Measurements from ENCODE around the gene ITGA8.
"Not testable (repeated sequence)": the region's sequence is repeated elsewhere in the genome, so short reads cannot be mapped to it uniquely, and the experiment has no call there.

ITGA8 gene

GRCh38 chr10:15672469-15672868 lies 47.3 kb downstream of the ITGA8 start:
- no peak for DNase-seq

GRCh38 chr10:15670880-15671279 lies 48.8 kb downstream of the ITGA8 start:
- no peak for DNase-seq

GRCh38 chr10:15661574-15661973 lies 58.1 kb downstream of the ITGA8 start:
- DNase-seq: no peak

DNA sequence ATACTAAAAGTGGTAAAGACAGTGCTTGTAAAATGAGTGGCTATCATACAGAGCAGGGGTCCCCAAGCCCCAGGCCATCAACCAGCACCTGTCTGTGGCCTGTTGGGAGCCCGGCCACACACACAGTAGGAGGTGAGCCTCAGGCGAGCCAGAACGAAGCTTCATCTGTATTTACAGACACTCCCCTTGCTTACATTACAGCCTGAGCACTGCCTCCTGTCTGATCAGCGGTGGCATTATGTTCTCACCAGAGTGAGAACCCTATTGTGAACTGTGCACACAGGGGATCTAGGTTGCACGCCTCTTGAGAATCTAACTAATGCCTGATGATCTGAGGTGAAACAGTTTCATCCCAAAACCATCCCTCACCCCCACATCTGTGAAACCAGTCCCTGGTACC lies 58.7 kb downstream of the ITGA8 start:
- DNase-seq: no peak

DNA sequence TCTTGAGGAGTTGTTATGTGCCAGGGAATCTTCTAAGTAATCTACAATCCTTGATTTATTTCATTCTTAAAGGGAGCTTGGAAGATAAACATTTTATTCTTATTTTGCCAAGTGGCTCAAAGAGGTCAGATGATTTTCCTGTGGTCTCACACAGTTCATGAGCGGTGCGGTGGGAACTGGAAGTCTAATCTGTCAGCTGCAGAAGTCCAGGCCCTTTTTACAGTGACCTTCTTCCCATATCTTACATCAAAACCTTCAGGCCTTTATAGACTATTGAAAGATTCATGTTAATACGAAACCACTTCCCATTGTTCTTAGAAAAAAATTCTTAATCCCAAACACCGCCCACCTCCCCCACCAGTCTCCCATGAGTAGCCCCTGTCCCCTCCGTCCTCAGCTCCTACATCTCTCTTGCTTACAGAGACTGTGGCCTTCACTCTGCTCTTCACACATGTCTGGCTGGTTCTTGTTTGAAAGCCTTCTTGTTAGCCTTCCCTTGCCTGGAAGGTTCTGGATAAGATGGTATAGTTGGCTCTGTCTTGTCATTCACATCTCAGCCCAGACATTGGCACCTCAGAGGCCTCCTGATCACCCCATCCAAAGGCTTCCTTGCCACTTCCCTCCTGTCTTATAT lies 61.5 kb downstream of the ITGA8 start:
- DNase-seq: no peak

DNA sequence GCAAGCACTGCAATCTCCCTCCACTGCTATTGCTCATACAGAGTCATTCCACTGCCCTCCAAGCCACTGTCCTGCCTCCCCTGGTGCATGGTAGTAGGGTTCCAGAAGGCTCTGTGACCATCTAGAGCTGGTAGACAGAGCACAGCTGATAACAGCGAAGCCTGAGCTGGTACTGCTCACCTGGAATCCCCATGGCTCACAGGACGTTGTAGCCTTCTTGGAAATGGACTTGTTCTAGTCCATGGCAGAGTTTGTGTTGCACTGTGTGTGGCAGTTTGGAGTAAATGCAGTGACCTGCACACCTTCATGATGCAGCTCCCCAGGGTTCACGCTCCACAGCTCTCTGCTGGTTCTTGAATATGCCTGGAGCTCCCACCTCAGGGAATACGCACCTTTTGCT lies 67.0 kb downstream of the ITGA8 start:
- DNase-seq: no peak

GRCh38 chr10:15652117-15652516 lies 67.6 kb downstream of the ITGA8 start:
- DNase-seq: no peak

- no peak for DNase-seq
These were observed 68.5 kb downstream of the ITGA8 start for GRCh38 chr10:15651175-15651574.

GRCh38 chr10:15642095-15642494 lies 77.6 kb downstream of the ITGA8 start:
- DNase-seq: no peak

GRCh38 chr10:15640536-15641085 lies 79.1 kb downstream of the ITGA8 start:
- DNase-seq: no peak

GRCh38 chr10:15636446-15636845 lies 83.3 kb downstream of the ITGA8 start:
- no peak for DNase-seq

DNA sequence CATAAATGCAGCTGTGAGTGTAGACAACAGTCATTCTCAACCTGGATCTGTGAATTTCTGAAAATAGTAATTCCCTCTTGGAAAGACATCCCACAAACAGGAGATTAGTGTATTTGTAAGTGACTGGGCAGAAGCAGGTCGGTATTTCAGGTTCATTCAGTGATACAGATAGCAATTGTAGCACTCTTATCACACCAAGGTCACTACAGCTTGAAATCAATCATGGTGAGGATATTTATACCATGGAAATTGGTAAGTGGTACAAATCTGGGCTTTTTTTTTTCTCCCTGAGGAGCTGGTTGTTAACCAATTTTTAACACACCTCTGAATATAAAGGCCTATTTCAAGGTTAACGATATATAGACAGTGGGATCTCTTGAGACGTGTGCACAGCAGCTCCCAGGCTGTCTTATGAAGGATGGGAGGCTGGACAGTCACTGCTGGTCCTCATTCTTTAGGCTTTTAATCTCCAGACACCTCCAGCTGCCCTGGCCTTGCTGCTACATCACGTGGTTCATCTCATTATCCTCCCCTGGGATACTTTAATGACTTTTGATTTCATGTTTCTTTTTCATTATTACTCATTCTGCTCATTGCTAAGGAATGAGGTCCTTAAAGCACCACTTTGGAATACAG lies 87.1 kb downstream of the ITGA8 start:
- DNase-seq: no peak

DNA sequence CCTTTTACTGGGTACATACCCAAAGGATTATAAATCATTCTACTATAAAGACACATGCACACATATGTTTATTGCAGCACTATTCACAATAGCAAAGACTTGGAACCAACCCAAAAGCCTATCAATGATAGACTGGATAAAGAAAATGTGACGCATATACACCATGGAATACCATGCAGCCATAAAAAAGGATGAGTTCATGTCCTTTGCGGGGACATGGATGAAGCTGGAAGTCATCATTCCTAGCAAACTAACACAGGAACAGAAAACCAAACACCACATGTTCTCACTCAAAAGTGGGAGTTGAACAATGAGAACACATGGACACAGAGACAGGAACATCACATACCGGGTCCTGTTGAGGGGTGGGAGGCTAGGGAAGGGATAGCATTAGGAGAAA lies 88.5 kb downstream of the ITGA8 start:
- DNase-seq: not testable (repeated sequence)

GRCh38 chr10:15630353-15630752 lies 89.4 kb downstream of the ITGA8 start:
- no peak for DNase-seq

DNA sequence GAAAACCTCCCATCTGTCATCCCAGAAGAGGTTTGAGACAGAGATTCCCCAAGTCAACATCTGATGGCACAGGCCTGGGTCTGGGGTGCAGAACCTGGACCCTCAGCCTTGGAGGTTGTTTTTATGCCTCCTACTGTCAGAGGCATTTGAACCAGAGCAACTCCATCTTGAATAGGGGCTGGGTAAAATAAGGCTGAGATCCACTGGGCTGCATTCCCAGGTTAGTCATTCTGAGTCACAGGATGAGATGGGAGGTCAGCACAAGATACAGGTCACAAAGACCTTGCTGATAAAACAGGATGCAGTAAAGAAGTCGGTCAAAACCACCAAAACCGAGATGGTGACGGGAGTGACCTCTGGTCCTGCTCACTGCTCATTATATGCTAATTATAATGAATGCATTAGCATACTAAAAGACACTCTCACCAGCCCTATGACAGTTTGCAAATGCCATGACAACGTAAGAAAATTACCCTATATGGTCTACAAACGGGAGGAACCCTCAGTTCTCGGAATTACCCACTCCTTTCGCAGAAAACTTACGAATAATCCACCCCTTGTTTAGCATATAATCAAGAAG lies 92.0 kb downstream of the ITGA8 start:
- DNase-seq: no peak

GRCh38 chr10:15626937-15627336 lies 92.8 kb downstream of the ITGA8 start:
- DNase-seq: no peak

GRCh38 chr10:15625261-15625660 lies 94.5 kb downstream of the ITGA8 start:
- no peak for DNase-seq

DNA sequence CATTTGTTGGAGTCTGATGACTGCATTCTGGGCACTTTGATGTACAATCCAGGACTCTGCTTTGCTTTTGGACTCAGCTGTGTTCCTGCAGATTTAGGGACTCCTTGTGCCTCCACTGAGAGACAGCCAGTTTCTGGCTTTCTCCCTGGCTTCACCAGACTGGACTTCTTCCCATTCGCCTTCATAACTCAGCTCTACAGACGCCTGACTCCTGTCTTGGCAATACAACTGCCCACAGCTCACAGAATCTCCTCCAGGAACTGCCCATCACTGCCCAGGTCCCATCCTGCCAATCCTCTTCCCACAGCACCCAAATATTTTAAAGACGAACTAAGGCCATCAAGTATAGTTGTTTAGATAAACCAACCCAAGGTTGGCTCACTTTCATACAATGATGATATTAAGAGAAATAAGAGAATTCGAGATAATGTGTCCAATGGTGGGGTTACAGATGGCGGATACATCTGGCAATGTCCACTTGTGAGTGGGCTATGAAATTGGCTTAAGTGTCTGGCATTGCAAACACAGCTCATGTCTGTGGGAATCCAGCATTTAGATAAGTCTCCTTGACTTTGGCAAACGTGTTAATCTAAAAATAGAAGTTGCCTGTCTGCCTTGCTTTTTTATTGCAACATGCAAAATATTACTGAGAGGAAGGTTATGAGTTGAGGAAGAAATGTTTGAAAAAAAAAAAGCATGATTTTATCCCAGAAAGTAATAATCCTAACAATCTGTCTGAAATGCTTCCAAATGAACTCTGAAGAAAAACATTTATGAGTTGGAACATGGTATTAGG lies 95.1 kb downstream of the ITGA8 start:
- DNase-seq: no peak

GRCh38 chr10:15620836-15621515 lies 98.7 kb downstream of the ITGA8 start:
- no peak for DNase-seq

DNA sequence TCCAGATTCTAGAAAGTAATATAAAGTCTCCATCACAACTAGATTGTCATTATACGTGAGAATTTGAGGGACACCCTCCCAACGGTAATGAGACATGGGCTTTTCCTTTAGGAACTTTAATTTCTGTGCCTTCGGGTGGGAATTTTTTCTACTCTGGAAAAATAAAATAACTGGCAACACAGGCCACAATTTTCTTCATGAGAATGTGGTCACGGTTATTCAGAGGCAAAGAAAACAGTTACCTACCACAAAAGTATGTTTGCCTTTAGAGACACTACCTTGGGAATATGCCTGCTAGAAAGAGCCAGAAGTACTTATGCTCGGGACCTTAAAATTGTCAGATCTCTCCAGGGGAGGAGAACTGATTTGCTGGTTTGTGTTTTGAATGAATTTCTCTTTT lies 99.4 kb downstream of the ITGA8 start:
- DNase-seq: no peak

GRCh38 chr10:15609246-15609645 lies 110.5 kb downstream of the ITGA8 start:
- no peak for DNase-seq

GRCh38 chr10:15606377-15606776 lies 113.3 kb downstream of the ITGA8 start:
- no peak for DNase-seq
